ENCODE data around the gene NLN.

The NLN gene

DNA sequence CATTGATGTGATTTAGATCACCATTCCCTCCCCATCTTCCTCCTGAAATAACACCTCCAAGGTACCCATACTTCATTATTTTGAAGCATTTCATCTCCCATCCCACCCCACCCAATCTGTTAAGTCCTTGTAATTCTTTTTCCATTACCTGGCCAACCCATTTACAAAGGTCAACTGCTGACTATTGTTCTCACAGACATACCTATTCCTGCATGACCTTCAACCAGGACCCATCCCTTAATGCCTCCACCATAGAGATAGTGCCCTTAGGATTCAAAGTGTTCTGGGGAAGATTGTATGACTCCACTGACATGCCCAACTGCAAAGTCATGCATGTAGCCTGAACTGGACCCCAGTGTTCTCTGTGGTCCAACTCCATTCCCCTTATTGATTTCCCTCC is 91.2 kb downstream of the NLN start:
- no peak for ATAC-seq
- no peak for TF ChIP-seq ISL1 (CRISPR knock-in tag; IDR thresholded peaks at IDR 0.05)
- TF ChIP-seq, protein P1, sequence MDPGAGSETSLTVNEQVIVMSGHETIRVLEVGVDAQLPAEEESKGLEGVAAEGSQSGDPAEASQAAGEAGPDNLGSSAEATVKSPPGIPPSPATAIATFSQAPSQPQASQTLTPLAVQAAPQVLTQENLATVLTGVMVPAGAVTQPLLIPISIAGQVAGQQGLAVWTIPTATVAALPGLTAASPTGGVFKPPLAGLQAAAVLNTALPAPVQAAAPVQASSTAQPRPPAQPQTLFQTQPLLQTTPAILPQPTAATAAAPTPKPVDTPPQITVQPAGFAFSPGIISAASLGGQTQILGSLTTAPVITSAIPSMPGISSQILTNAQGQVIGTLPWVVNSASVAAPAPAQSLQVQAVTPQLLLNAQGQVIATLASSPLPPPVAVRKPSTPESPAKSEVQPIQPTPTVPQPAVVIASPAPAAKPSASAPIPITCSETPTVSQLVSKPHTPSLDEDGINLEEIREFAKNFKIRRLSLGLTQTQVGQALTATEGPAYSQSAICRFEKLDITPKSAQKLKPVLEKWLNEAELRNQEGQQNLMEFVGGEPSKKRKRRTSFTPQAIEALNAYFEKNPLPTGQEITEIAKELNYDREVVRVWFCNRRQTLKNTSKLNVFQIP (CRISPR knock-in tag; IDR thresholded peaks at IDR 0.05; ENCODE audit: borderline replicate concordance, low read depth) = no peak
- no peak for TF ChIP-seq OSR1 (CRISPR knock-in tag; IDR thresholded peaks at IDR 0.05)
- TF ChIP-seq SNAI2 (CRISPR knock-in tag; IDR thresholded peaks at IDR 0.05) = no peak
- TF ChIP-seq, protein P2, sequence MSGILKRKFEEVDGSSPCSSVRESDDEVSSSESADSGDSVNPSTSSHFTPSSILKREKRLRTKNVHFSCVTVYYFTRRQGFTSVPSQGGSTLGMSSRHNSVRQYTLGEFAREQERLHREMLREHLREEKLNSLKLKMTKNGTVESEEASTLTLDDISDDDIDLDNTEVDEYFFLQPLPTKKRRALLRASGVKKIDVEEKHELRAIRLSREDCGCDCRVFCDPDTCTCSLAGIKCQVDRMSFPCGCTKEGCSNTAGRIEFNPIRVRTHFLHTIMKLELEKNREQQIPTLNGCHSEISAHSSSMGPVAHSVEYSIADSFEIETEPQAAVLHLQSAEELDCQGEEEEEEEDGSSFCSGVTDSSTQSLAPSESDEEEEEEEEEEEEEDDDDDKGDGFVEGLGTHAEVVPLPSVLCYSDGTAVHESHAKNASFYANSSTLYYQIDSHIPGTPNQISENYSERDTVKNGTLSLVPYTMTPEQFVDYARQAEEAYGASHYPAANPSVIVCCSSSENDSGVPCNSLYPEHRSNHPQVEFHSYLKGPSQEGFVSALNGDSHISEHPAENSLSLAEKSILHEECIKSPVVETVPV (CRISPR knock-in tag; IDR thresholded peaks at IDR 0.05) = no peak
- no peak for TF ChIP-seq ZFP30 (CRISPR knock-in tag; IDR thresholded peaks at IDR 0.05)
- no peak for TF ChIP-seq PPARA (CRISPR knock-in tag; IDR thresholded peaks at IDR 0.05; ENCODE audit: borderline replicate concordance)
- TF ChIP-seq BACH2 (CRISPR knock-in tag; IDR thresholded peaks at IDR 0.05; ENCODE audit: borderline replicate concordance) = no peak

DNA sequence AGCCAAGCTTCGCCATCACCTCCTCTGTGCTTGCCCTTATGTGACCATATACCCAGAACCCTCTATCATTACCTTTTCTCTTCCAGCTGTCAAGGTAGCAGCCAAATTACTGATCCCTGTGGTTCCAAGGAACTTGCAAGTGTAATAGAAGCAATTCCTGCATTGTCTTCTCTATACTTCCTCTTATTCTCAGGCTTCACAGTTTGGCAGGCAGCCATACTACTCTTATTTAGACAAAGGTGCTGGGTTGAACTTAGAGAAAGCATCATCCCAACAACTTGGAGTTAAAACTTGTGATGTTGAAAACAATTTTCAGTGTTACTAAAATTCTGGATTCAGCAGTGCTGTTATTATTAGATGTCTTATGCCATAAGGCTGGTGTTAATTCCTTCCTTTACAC is 93.2 kb downstream of the NLN start:
- TF ChIP-seq CSDC2 (CRISPR knock-in tag; IDR thresholded peaks at IDR 0.05) (no peak), PPARA (CRISPR knock-in tag; IDR thresholded peaks at IDR 0.05; ENCODE audit: borderline replicate concordance) (no peak), RARB (CRISPR knock-in tag; IDR thresholded peaks at IDR 0.05) (no peak), ZFP3 (CRISPR knock-in tag; IDR thresholded peaks at IDR 0.05) (no peak), TCF4 (CRISPR knock-in tag; IDR thresholded peaks at IDR 0.05; ENCODE audit: borderline replicate concordance) (no peak), ZNF70 (CRISPR knock-in tag; IDR thresholded peaks at IDR 0.05) (no peak), SNAI2 (CRISPR knock-in tag; IDR thresholded peaks at IDR 0.05) (no peak), ARNTL (CRISPR knock-in tag; IDR thresholded peaks at IDR 0.05; ENCODE audit: borderline replicate concordance, low read depth) (no peak)
- TF ChIP-seq, protein P3, sequence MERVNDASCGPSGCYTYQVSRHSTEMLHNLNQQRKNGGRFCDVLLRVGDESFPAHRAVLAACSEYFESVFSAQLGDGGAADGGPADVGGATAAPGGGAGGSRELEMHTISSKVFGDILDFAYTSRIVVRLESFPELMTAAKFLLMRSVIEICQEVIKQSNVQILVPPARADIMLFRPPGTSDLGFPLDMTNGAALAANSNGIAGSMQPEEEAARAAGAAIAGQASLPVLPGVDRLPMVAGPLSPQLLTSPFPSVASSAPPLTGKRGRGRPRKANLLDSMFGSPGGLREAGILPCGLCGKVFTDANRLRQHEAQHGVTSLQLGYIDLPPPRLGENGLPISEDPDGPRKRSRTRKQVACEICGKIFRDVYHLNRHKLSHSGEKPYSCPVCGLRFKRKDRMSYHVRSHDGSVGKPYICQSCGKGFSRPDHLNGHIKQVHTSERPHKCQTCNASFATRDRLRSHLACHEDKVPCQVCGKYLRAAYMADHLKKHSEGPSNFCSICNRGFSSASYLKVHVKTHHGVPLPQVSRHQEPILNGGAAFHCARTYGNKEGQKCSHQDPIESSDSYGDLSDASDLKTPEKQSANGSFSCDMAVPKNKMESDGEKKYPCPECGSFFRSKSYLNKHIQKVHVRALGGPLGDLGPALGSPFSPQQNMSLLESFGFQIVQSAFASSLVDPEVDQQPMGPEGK (CRISPR knock-in tag; IDR thresholded peaks at IDR 0.05; ENCODE audit: borderline replicate concordance) = no peak
- TF ChIP-seq, protein P4, sequence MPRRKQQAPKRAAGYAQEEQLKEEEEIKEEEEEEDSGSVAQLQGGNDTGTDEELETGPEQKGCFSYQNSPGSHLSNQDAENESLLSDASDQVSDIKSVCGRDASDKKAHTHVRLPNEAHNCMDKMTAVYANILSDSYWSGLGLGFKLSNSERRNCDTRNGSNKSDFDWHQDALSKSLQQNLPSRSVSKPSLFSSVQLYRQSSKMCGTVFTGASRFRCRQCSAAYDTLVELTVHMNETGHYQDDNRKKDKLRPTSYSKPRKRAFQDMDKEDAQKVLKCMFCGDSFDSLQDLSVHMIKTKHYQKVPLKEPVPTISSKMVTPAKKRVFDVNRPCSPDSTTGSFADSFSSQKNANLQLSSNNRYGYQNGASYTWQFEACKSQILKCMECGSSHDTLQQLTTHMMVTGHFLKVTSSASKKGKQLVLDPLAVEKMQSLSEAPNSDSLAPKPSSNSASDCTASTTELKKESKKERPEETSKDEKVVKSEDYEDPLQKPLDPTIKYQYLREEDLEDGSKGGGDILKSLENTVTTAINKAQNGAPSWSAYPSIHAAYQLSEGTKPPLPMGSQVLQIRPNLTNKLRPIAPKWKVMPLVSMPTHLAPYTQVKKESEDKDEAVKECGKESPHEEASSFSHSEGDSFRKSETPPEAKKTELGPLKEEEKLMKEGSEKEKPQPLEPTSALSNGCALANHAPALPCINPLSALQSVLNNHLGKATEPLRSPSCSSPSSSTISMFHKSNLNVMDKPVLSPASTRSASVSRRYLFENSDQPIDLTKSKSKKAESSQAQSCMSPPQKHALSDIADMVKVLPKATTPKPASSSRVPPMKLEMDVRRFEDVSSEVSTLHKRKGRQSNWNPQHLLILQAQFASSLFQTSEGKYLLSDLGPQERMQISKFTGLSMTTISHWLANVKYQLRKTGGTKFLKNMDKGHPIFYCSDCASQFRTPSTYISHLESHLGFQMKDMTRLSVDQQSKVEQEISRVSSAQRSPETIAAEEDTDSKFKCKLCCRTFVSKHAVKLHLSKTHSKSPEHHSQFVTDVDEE (CRISPR knock-in tag; IDR thresholded peaks at IDR 0.05) = no peak

DNA sequence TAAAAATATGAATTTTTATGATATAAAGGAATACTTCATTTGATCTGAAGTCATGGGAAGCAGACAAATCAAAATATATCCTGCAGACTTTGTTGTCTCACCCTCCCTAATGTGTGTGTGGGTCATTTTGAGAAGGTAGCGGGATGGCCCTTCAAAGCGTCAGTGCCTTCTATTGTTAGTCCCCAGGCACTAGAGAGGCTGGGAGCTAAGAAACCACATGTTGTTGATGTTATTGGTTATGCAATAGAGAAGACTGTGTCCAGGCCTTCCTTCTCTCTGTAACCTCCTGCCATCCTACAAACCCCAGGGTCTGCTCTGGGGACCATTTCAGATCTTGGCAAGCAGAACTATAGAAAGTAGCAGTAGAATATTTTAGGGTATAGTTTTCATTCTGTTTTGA is 94.7 kb downstream of the NLN start:
- no peak for ATAC-seq
- TF ChIP-seq CSDC2 (CRISPR knock-in tag; IDR thresholded peaks at IDR 0.05) = no peak
- TF ChIP-seq, protein P3 (CRISPR knock-in tag; IDR thresholded peaks at IDR 0.05; ENCODE audit: borderline replicate concordance) = no peak
- no peak for TF ChIP-seq ZNF8 (CRISPR knock-in tag; IDR thresholded peaks at IDR 0.05)
- no peak for TF ChIP-seq ZNF70 (CRISPR knock-in tag; IDR thresholded peaks at IDR 0.05)
- no peak for TF ChIP-seq TCF4 (CRISPR knock-in tag; IDR thresholded peaks at IDR 0.05; ENCODE audit: borderline replicate concordance)
- no peak for TF ChIP-seq TOX (CRISPR knock-in tag; IDR thresholded peaks at IDR 0.05; ENCODE audit: borderline replicate concordance)
- TF ChIP-seq SNAI2 (CRISPR knock-in tag; IDR thresholded peaks at IDR 0.05) = no peak
- TF ChIP-seq ARNTL (CRISPR knock-in tag; IDR thresholded peaks at IDR 0.05; ENCODE audit: borderline replicate concordance, low read depth) = no peak
- no peak for TF ChIP-seq ZC3H10 (CRISPR knock-in tag; IDR thresholded peaks at IDR 0.05)
- TF ChIP-seq ZNF565 (CRISPR knock-in tag; conservative IDR thresholded peaks at IDR 0.05; ENCODE audit: low read depth) = no peak
- TF ChIP-seq, protein P1 (CRISPR knock-in tag; IDR thresholded peaks at IDR 0.05; ENCODE audit: borderline replicate concordance, low read depth) = no peak
- no peak for TF ChIP-seq OSR1 (CRISPR knock-in tag; IDR thresholded peaks at IDR 0.05)
- TF ChIP-seq ZFP30 (CRISPR knock-in tag; IDR thresholded peaks at IDR 0.05) = no peak
- no peak for TF ChIP-seq ISL1 (CRISPR knock-in tag; IDR thresholded peaks at IDR 0.05)
- TF ChIP-seq, protein P5, sequence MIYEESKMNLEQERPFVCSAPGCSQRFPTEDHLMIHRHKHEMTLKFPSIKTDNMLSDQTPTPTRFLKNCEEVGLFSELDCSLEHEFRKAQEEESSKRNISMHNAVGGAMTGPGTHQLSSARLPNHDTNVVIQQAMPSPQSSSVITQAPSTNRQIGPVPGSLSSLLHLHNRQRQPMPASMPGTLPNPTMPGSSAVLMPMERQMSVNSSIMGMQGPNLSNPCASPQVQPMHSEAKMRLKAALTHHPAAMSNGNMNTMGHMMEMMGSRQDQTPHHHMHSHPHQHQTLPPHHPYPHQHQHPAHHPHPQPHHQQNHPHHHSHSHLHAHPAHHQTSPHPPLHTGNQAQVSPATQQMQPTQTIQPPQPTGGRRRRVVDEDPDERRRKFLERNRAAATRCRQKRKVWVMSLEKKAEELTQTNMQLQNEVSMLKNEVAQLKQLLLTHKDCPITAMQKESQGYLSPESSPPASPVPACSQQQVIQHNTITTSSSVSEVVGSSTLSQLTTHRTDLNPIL (CRISPR knock-in tag; IDR thresholded peaks at IDR 0.05; ENCODE audit: low read depth) = no peak
- TF ChIP-seq BACH2 (CRISPR knock-in tag; IDR thresholded peaks at IDR 0.05; ENCODE audit: borderline replicate concordance) = no peak
- no peak for TF ChIP-seq GLIS3 (CRISPR knock-in tag; IDR thresholded peaks at IDR 0.05)

More for the DNA sequence above, 93.2 kb downstream of the NLN start:
- no peak for ATAC-seq
